RWPE1 (cell line): ENCODE data around the gene CD200R1.

ENCODE experiments used
- CTCF ChIA-PET: fragments of 350-600 bp; sonication (Branson Sonifier 250); formaldehyde crosslinking; extraction: SDS; loops from one replicate; lab custom pipeline; 2021; lab: Yijun Ruan, JAX
- POLR2A ChIA-PET: fragments of 400-600 bp; formaldehyde crosslinking; extraction: SDS; loops from one replicate; lab custom pipeline; 2020; ENCODE audit warnings: antibody characterized with exemption; ENCODE audit not compliant: low non-redundant PET; lab: Yijun Ruan, JAX
- DNase-seq: peaks from one replicate; pipeline ENCODE4 v3.0.0; 2012; ENCODE audit warnings: low spot score
- H3K27ac ChIP-seq: fragments of 450-650 bp; 2 replicates; pipeline ENCODE4 v1.5.1; 2017
- CTCF ChIP-seq: fragments of 450-650 bp; conservative IDR thresholded peaks from 2 replicates; pipeline ENCODE4 v1.5.1; 2017; ENCODE audit warnings: low read depth, mild to moderate bottlenecking

Gene CD200R1

GRCh38 chr3:112990672-112991602, 16.0 kb upstream of the CD200R1 start, which contains the start of gene GTPBP8:
GTPBP8 (plus strand) TSS chr3:112990984; CDS start chr3:112991000, 16 bp downstream.
- H3K27ac ChIP-seq, result peak within 1 kb of the TSS; percentile 97
- CTCF ChIA-PET, result interaction anchor here (0.7 to 2.0 kb wide), 3 partner anchors 11 to 1285 kb away, joined by 6 to 12 read pairs (median 6); no protein-coding TSS in a partner anchor
- POLR2A ChIA-PET, result interaction anchor here (1.1 to 1.7 kb wide), 2 partner anchors 17 to 28 kb away, joined by 3 to 4 read pairs; no protein-coding TSS in a partner anchor
- TF ChIP-seq CTCF, result no peak
- peak; percentile 84 for DNase-seq

- ChIA-PET POLR2A (no interaction called here), CTCF (interaction anchor here (0.8 kb wide), 1 partner anchor 346 kb away, joined by 3 read pairs; no protein-coding TSS in a partner anchor)
- TF ChIP-seq CTCF, result no peak
- DNase-seq, result no peak
- H3K27ac ChIP-seq, result no peak overlapping the region
Measured at GRCh38 chr3:112987710-112988334, 12.9 kb upstream of the CD200R1 start.

GRCh38 chr3:112984485-112984884, 9.6 kb upstream of the CD200R1 start:
- ChIA-PET POLR2A (no interaction called here), CTCF (interaction anchor here (0.6 kb wide), 1 partner anchor 12 kb away, joined by 3 read pairs; no protein-coding TSS in a partner anchor)
- no peak for TF ChIP-seq CTCF
- H3K27ac ChIP-seq, result no peak overlapping the region
- DNase-seq, result no peak

- POLR2A ChIA-PET, result no interaction called here
- CTCF ChIA-PET, result interaction anchor here (0.6 kb wide), 1 partner anchor 197 kb away, joined by 3 read pairs; no protein-coding TSS in a partner anchor
- H3K27ac ChIP-seq, result no peak overlapping the region
- no peak for TF ChIP-seq CTCF
- no peak for DNase-seq
Measured at GRCh38 chr3:112982710-112983109, 7.8 kb upstream of the CD200R1 start.

- no peak for DNase-seq
- no peak overlapping the region for H3K27ac ChIP-seq
- no peak for TF ChIP-seq CTCF
- ChIA-PET POLR2A (no interaction called here), CTCF (interaction anchor here (0.6 to 2.2 kb wide), 5 partner anchors 11 to 864 kb away, joined by 3 to 12 read pairs (median 4); partner anchors contain the start of gene GTPBP8)
Measured at GRCh38 chr3:112980080-112980479, 5.2 kb upstream of the CD200R1 start.

GRCh38 chr3:112979244-112979832, 4.4 kb upstream of the CD200R1 start:
- ChIA-PET POLR2A (no interaction called here), CTCF (interaction anchor here (0.6 to 2.2 kb wide), 9 partner anchors 12 to 1343 kb away, joined by 3 to 12 read pairs (median 4); partner anchors contain the start of gene GTPBP8)
- TF ChIP-seq CTCF, result peak; percentile 70
- no peak overlapping the region for H3K27ac ChIP-seq
- DNase-seq, result peak; percentile 20
